ENCODE data around the gene SORL1-AS1.

The SORL1-AS1 gene

DNA sequence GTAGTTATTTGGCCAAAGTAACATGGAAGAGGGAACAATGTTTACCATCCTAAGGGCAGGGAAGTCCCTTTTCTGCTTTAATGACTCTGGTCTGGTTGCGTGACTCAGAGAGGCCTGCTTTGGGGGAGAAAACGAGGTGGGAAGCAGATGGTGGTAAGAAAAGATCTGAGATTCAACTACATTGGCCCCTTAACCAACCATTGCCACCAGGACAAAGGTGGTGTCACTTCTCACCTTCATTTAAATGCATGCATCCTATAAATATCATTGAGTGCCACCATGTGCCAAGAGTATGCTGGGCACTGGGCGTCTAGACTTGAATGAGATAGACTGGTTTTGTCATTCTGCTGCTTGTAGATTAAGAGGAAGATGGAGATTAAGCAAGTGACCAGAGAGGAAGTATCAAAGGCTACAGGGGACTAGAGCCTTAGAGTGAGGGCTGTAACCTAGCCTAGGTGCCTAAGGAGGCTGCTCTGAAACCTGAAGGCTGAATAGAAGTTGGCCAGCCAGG lies 4.3 kb downstream of the SORL1-AS1 start:
- no peak for DNase-seq (ENCODE audit: low read depth, low spot score)

DNA sequence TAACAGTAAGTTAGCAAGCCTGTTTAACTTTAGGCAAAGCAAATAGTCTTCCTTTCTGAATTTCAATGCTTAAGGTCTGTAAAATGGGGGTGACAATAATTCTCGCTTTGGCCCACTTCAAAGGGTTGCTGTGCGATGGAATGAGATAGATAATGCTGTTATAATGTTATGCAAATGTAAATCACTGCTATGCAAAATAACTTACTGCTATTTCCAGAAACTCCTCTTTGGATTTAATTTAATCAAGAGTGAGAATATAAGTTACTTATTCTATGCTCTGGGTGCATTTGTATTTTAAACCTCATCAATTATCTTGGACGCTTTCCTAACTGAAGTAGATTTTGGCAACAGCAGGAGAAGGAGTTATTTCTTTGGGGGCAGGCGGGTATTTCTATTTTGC lies 4.8 kb downstream of the SORL1-AS1 start:
- Histone ChIP-seq H3K4me2 (ENCODE audit: insufficient read depth, low read length) (no peak overlapping the region), H3K27ac (ENCODE audit: insufficient read depth, low read depth, low read length) (no peak overlapping the region), H3K9me3 (replicated peaks; ENCODE audit: control insufficient read depth, insufficient read depth, low read length) (no peaks in the 10 kb centered on the region), H3K4me1 (ENCODE audit: control insufficient read depth, extremely low read depth, insufficient read depth, low read length) (no peaks in the 10 kb centered on the region), H3K9me1 (replicated peaks; ENCODE audit: control insufficient read depth, extremely low read depth, insufficient read depth, low read length) (no peaks in the 10 kb centered on the region), H3K36me3 (ENCODE audit: control insufficient read depth in 2 of 2, extremely low read depth in 1 of 2, insufficient read depth in 2 of 2, low read length in 2 of 2) (no peaks in the 10 kb centered on the region), H3K79me2 (ENCODE audit: control insufficient read depth, insufficient read depth, low read length) (no peaks in the 10 kb centered on the region), H3K4me3 (replicated peaks in 1 of 3; ENCODE audit: insufficient read depth in 1 of 3, low read depth in 1 of 3, low read length in 3 of 3) (no peak overlapping the region), H2AFZ (ENCODE audit: low read depth, low read length) (no peak overlapping the region), H3K27me3 (ENCODE audit: control insufficient read depth in 2 of 2, insufficient read depth in 2 of 2, low read length in 2 of 2) (peaks cover 24 to 29% of the 10 kb centered on the region in 2 experiments), H3K9ac (replicated peaks; ENCODE audit: extremely low read depth, insufficient read depth, low read length) (no peak overlapping the region), H4K20me1 (replicated peaks; ENCODE audit: control insufficient read depth, extremely low read depth, insufficient read depth, low read length) (no peaks in the 10 kb centered on the region)
- FAIRE-seq = no peak
- intact Hi-C loops (cut with micrococcal nuclease) (no loop called here), dilution Hi-C loops (cut with MboI; ENCODE audit: extremely low pct_ligation_motif_present, low sequenced_read_pairs) (no loop called here)
- CTCF ChIA-PET = interaction anchor here (1.5 kb wide), 1 partner anchor 17 kb away, joined by 4 read pairs; no protein-coding TSS in a partner anchor
- TF ChIP-seq CTCF (IDR thresholded peaks at IDR 0.05; ENCODE audit: extremely low read depth in 1 of 2, insufficient read depth in 1 of 2, low read depth in 1 of 2, low read length in 2 of 2) (no peak), POLR2AphosphoS5 (IDR thresholded peaks at IDR 0.05; ENCODE audit: insufficient read depth, low read depth, low read length) (no peak), JUN (IDR thresholded peaks at IDR 0.05; ENCODE audit: borderline replicate concordance, insufficient read depth, insufficient read length, low read depth) (no peak), GATA2 (IDR thresholded peaks at IDR 0.05; ENCODE audit: insufficient read depth, insufficient read length, low read depth, low read length) (no peak), POLR2A (IDR thresholded peaks at IDR 0.05; ENCODE audit: low read depth, low read length) (no peak), EZH2 (IDR thresholded peaks at IDR 0.05; ENCODE audit: borderline replicate concordance, low read depth, low read length, severe bottlenecking) (no peak), FOS (IDR thresholded peaks at IDR 0.05; ENCODE audit: borderline replicate concordance, insufficient read depth, low read length) (no peak), MYC (IDR thresholded peaks at IDR 0.05; ENCODE audit: low read depth, low read length) (no peak)
- TF ChIP-seq, protein P1, sequence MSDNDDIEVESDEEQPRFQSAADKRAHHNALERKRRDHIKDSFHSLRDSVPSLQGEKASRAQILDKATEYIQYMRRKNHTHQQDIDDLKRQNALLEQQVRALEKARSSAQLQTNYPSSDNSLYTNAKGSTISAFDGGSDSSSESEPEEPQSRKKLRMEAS (IDR thresholded peaks at IDR 0.05; ENCODE audit: insufficient read depth, insufficient read length) = no peak
- no peak for DNase-seq (ENCODE audit: low read depth, low spot score)
- POLR2A ChIA-PET = no interaction called here
- no TSS peak for BruUV-seq (replicated peaks)

More for the DNA sequence above, 4.3 kb downstream of the SORL1-AS1 start:
- intact Hi-C loops (cut with micrococcal nuclease) = no loop called here
- CTCF ChIA-PET = no interaction called here
- POLR2A ChIA-PET = no interaction called here
- H3K27me3 ChIP-seq (ENCODE audit: control insufficient read depth in 2 of 2, insufficient read depth in 2 of 2, low read length in 2 of 2) = peaks cover 28 to 32% of the 10 kb centered on the region in 2 experiments
- no peak for TF ChIP-seq POLR2A (IDR thresholded peaks at IDR 0.05; ENCODE audit: low read depth, low read length)
- no peak for TF ChIP-seq JUN (IDR thresholded peaks at IDR 0.05; ENCODE audit: borderline replicate concordance, insufficient read depth, insufficient read length, low read depth)
- no peak for TF ChIP-seq POLR2AphosphoS5 (IDR thresholded peaks at IDR 0.05; ENCODE audit: insufficient read depth, low read depth, low read length)
- no peaks in the 10 kb centered on the region for H3K79me2 ChIP-seq (ENCODE audit: control insufficient read depth, insufficient read depth, low read length)
- no peak overlapping the region for H2AFZ ChIP-seq (ENCODE audit: low read depth, low read length)
- no peaks in the 10 kb centered on the region for H3K9me3 ChIP-seq (replicated peaks; ENCODE audit: control insufficient read depth, insufficient read depth, low read length)
- dilution Hi-C loops (cut with MboI; ENCODE audit: extremely low pct_ligation_motif_present, low sequenced_read_pairs) = no loop called here
- no peak for FAIRE-seq
- H3K36me3 ChIP-seq (ENCODE audit: control insufficient read depth in 2 of 2, extremely low read depth in 1 of 2, insufficient read depth in 2 of 2, low read length in 2 of 2) = no peaks in the 10 kb centered on the region
- H3K4me3 ChIP-seq (replicated peaks in 1 of 3; ENCODE audit: insufficient read depth in 1 of 3, low read depth in 1 of 3, low read length in 3 of 3) = no peak overlapping the region
- H3K9me1 ChIP-seq (replicated peaks; ENCODE audit: control insufficient read depth, extremely low read depth, insufficient read depth, low read length) = no peaks in the 10 kb centered on the region
- H3K4me1 ChIP-seq (ENCODE audit: control insufficient read depth, extremely low read depth, insufficient read depth, low read length) = no peaks in the 10 kb centered on the region
- H3K4me2 ChIP-seq (ENCODE audit: insufficient read depth, low read length) = no peak overlapping the region
- no peaks in the 10 kb centered on the region for H4K20me1 ChIP-seq (replicated peaks; ENCODE audit: control insufficient read depth, extremely low read depth, insufficient read depth, low read length)
- H3K27ac ChIP-seq (ENCODE audit: insufficient read depth, low read depth, low read length) = no peak overlapping the region
- BruUV-seq (replicated peaks) = no TSS peak
- H3K9ac ChIP-seq (replicated peaks; ENCODE audit: extremely low read depth, insufficient read depth, low read length) = no peak overlapping the region
